SH-SY5Y (cell line): ENCODE data around the gene RAMACL.

ENCODE experiments used
- GATA2 ChIP-seq: IDR thresholded peaks from 2 replicates; pipeline ENCODE4 v1.6.1; 2011; ENCODE audit warnings: mild to moderate bottlenecking, low read depth, low read length
- GATA3 ChIP-seq: IDR thresholded peaks from 2 replicates; pipeline ENCODE4 v1.6.1; 2011; ENCODE audit warnings: low read depth, mild to moderate bottlenecking, low read length, moderate library complexity

- TF ChIP-seq GATA2 (no peak), GATA3 (no peak)
Observed at GRCh38 chr6:166630462-166630861, 44.0 kb upstream of the RAMACL start.
